ENCODE data around the gene GPR78.

- TF ChIP-seq REST (IDR thresholded peaks at IDR 0.05; ENCODE audit: insufficient read depth in 1 of 2, low read depth in 2 of 2, low read length in 2 of 2) (no peak), TAF1 (IDR thresholded peaks at IDR 0.05; ENCODE audit: borderline replicate concordance, insufficient read depth, low read length) (no peak), POLR2AphosphoS5 (IDR thresholded peaks at IDR 0.05; ENCODE audit: low read depth, low read length) (no peak)
These were observed 25.1 kb downstream of the GPR78 start for GRCh38 chr4:8605289-8605688.

Measured in PFSK-1 (cell line).